NOMO-1 treated with DMSO at 0.1 percent for 48 hours (cell line): ENCODE measurements around the gene CELSR1.

Experiments
- DNase-seq: peaks from one replicate; lab custom pipeline; 2025; ENCODE audit not compliant: unreplicated experiment; lab: John Stamatoyannopoulos, UW

Gene CELSR1

GRCh38 chr22:46379066-46379930 lies 158.1 kb downstream of the CELSR1 start:
- DNase-seq, result no peak

- no peak for DNase-seq
Observed at GRCh38 chr22:46378426-46379065, 158.9 kb downstream of the CELSR1 start.

- no peak for DNase-seq
Observed at GRCh38 chr22:46377525-46378425, 159.6 kb downstream of the CELSR1 start.

- no peak for DNase-seq
Observed at GRCh38 chr22:46376908-46377524, 160.4 kb downstream of the CELSR1 start.

- DNase-seq, result no peak
Observed at GRCh38 chr22:46376111-46376510, 161.3 kb downstream of the CELSR1 start.

GRCh38 chr22:46374663-46375474 lies 162.6 kb downstream of the CELSR1 start:
- no peak for DNase-seq

- no peak for DNase-seq
Observed at GRCh38 chr22:46373921-46374662, 163.3 kb downstream of the CELSR1 start.

- no peak for DNase-seq
Observed at GRCh38 chr22:46373159-46373558, 164.3 kb downstream of the CELSR1 start.

GRCh38 chr22:46372686-46373085 lies 164.7 kb downstream of the CELSR1 start:
- no peak for DNase-seq

- DNase-seq, result no peak
Observed at GRCh38 chr22:46371623-46372226, 165.7 kb downstream of the CELSR1 start.

GRCh38 chr22:46370584-46371291 lies 166.7 kb downstream of the CELSR1 start:
- DNase-seq, result no peak

- DNase-seq, result no peak
Observed at GRCh38 chr22:46369716-46370583, 167.5 kb downstream of the CELSR1 start.

- DNase-seq, result no peak
Observed at GRCh38 chr22:46368871-46369715, 168.3 kb downstream of the CELSR1 start.

- no peak for DNase-seq
Observed at GRCh38 chr22:46368422-46368821, 169.0 kb downstream of the CELSR1 start.

- peak; percentile 41 for DNase-seq
Observed at GRCh38 chr22:46367707-46368191, 169.7 kb downstream of the CELSR1 start.
